CD4-positive, alpha-beta T cell (primary cell): Measurements from ENCODE around the gene FCGR3B. TPM values are rescaled to one million over a fixed set of nuclear protein-coding genes. Genes with fewer than 3 reads are reported as not detected.
"Not testable (repeated sequence)": the region's sequence is repeated elsewhere in the genome, so short reads cannot be mapped to it uniquely, and the experiment has no call there.

Experiments used
- ATAC-seq: fragments of 200-7000 bp; cut with Tn5 transposase; one replicate; pipeline ENCODE4 v1.10.0; 2022; ENCODE audit warnings: mild to moderate bottlenecking; ENCODE audit not compliant: poor library complexity
- CTCF ChIA-PET: fragments of 350-600 bp; sonication (Branson Sonifier 250); formaldehyde crosslinking; loops from one replicate; lab custom pipeline; 2021; ENCODE audit warnings: antibody characterized with exemption, inconsistent platforms; lab: Charles Lee
- POLR2A ChIA-PET: fragments of 350-600 bp; sonication (Branson Sonifier 250); formaldehyde crosslinking; loops from one replicate; lab custom pipeline; 2021; ENCODE audit warnings: antibody characterized with exemption, inconsistent platforms; lab: Charles Lee
- DNase-seq, 14 experiments: peaks; one replicate each; pipeline ENCODE4 v3.0.0-alpha.2; 2013 to 2020; ENCODE audit warnings: mixed read lengths in 2 of 14
- H3K27ac ChIP-seq, 2 donors: one replicate each; pipeline versions ENCODE4 v1.5.1 to v1.7.0; 2013; ENCODE audit warnings: low read length in 2 of 2, low read depth in 1 of 2, mild to moderate bottlenecking in 1 of 2
- H3K27me3 ChIP-seq, 2 experiments: 1 replicate in 1 of 2; 2 replicates in 1 of 2; pipeline versions ENCODE4 v1.6.1 to v1.7.0; 2013; ENCODE audit warnings: low read length in 2 of 2, control low read depth in 1 of 2, mild to moderate bottlenecking in 1 of 2, moderate library complexity in 1 of 2; ENCODE audit not compliant: insufficient read depth in 2 of 2, control insufficient read depth in 1 of 2
- H3K36me3 ChIP-seq: one replicate; pipeline ENCODE4 v1.6.1; 2013; ENCODE audit warnings: low read length, control low read depth; ENCODE audit not compliant: insufficient read depth
- H3K4me1 ChIP-seq: one replicate; pipeline ENCODE4 v1.6.1; 2013; ENCODE audit warnings: low read length, control low read depth; ENCODE audit not compliant: insufficient read depth
- H3K4me3 ChIP-seq: one replicate; pipeline ENCODE4 v1.5.1; 2013; ENCODE audit warnings: mild to moderate bottlenecking, low read length, moderate library complexity
- H3K9me3 ChIP-seq, 2 experiments: 1 replicate in 1 of 2; 2 replicates in 1 of 2; pipeline versions ENCODE4 v1.6.1 to v1.7.0; 2013; ENCODE audit warnings: low read length in 2 of 2, mild to moderate bottlenecking in 2 of 2, control low read depth in 1 of 2, moderate library complexity in 1 of 2; ENCODE audit not compliant: control insufficient read depth in 1 of 2, insufficient read depth in 1 of 2
- H3K27ac Mint-ChIP-seq: one replicate; pipeline ENCODE4 v1.8.0; 2020; ENCODE audit warnings: mixed read lengths
- H3K27me3 Mint-ChIP-seq: one replicate; pipeline ENCODE4 v1.8.0; 2021; ENCODE audit warnings: mixed read lengths
- H3K36me3 Mint-ChIP-seq: one replicate; pipeline ENCODE4 v1.8.0; 2021; ENCODE audit warnings: low read depth, mixed read lengths
- H3K4me1 Mint-ChIP-seq: one replicate; pipeline ENCODE4 v1.8.0; 2021; ENCODE audit warnings: low read depth, mixed read lengths
- H3K4me3 Mint-ChIP-seq: one replicate; pipeline ENCODE4 v1.8.0; 2020; ENCODE audit warnings: mild to moderate bottlenecking, mixed read lengths
- H3K9me3 Mint-ChIP-seq: one replicate; pipeline ENCODE4 v1.8.0; 2020; ENCODE audit warnings: mixed read lengths
- intact Hi-C, 2 experiments: fragments of 100-400 bp; cut with DNase I in 1 of 2; cut with micrococcal nuclease in 1 of 2; formaldehyde crosslinking; loops; one replicate each; pipeline versions ENCODE4 v1.15.1 to v1.9.0; 2023 to 2025; cut with DNase I, micrococcal nuclease
- total RNA-seq, 174 experiments: library from RNA in 2 of 174; stranded (reverse) in 2 of 174; gene quantifications; one replicate each; pipeline ENCODE4 v1.2.3 and lab custom pipeline; 2021 to 2026

Gene FCGR3B
- total RNA-seq, 2 experiments from 2014 or later: not detected

DNA sequence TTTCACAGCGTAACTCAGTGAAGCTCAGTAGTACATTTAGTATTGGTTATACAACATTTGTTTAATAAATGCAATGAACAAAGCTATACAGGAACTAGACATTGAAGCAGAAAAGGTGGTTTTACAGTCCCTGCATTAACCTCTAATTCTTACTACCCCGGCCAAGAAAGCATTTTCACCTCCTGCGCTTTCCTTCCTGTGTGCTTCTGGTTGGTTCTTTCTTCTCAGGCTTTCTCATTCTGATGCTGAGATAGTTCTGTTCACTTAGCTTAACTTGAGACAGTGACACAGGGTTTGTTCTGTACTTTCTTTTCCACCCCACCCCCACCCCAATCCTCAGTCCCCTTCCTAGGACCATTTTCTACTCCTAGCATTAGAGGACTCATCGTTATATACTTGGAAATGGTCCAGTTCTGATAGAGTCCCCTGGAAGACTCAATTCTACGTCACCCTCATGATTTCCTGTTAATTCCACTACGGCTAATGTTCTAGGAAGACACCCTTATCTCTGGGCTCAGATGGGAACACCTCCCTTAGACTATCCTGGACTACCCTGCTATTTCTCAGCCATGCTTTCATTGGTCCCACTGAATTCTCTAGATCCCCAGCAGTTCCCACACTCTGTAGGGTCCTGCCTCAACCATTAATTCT, 7.5 kb downstream of the FCGR3B start:
- peaks cover 29% of the 10 kb centered on the region for H3K4me1 ChIP-seq
- peak; percentile 30 for ATAC-seq
- Mint-ChIP-seq H3K4me3 (peak overlapping the region; percentile 40), H3K4me1 (peaks cover 44% of the 10 kb centered on the region), H3K36me3 (peaks cover 13% of the 10 kb centered on the region), H3K27ac (peak overlapping the region; percentile 77), H3K27me3 (peaks cover 15% of the 10 kb centered on the region)
- H3K27me3 ChIP-seq, H3K9me3 ChIP-seq, H3K36me3 ChIP-seq, H3K9me3 Mint-ChIP-seq, H3K4me3 ChIP-seq, H3K27ac ChIP-seq, CTCF ChIA-PET: not testable (repeated sequence)
- POLR2A ChIA-PET: interaction anchor here (0.7 to 0.8 kb wide), 2 partner anchors 84 to 106 kb away, joined by 3 read pairs; no protein-coding TSS in a partner anchor
- intact Hi-C loops: loop anchor here in 1 of 2 experiments (5.0 kb wide), 1 partner anchor 91 kb away; no protein-coding TSS in a partner anchor
- DNase-seq: peak in 3 of 14 experiments; percentile 38 to 53 (median 44)

DNA sequence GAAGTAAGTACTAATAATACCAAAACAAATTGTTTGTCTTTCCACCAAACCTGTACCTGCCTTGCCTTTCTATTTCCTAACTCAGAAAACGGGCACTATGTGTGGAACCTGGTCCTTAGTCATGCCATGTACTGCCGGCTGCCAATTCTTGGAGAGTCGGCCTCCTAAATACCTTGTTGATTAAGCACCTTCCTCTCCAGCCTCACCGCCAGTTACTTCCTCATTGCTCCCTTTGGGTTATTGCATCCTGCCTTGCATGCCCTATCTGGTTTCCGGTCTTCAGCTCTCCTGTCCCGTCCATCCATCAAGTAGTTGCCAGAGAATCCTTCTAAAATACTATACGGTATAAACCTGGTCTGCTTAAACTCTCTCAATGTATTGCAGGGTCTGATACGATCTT, 8.9 kb downstream of the FCGR3B start:
- Mint-ChIP-seq H3K36me3 (peaks cover 13% of the 10 kb centered on the region), H3K27me3 (peaks cover 15% of the 10 kb centered on the region), H3K4me1 (peaks cover 44% of the 10 kb centered on the region), H3K4me3 (peak overlapping the region; percentile 91), H3K27ac (peak overlapping the region; percentile 88)
- POLR2A ChIA-PET: interaction anchor here (1.4 kb wide), 1 partner anchor 104 kb away, joined by 5 read pairs; no protein-coding TSS in a partner anchor
- H3K36me3 ChIP-seq, H3K27me3 ChIP-seq, H3K9me3 ChIP-seq, H3K9me3 Mint-ChIP-seq, ATAC-seq: not testable (repeated sequence)
- peak in 4 of 14 experiments; percentile 5 to 54 (median 37) for DNase-seq
- H3K4me3 ChIP-seq: peak overlapping the region; percentile 58
- intact Hi-C loops: loop anchor here in 1 of 2 experiments (5.0 kb wide), 1 partner anchor 90 kb away; no protein-coding TSS in a partner anchor
- peaks cover 29% of the 10 kb centered on the region for H3K4me1 ChIP-seq
- peak overlapping the region in 1 of 2 donors; percentile 69 for H3K27ac ChIP-seq
- CTCF ChIA-PET: interaction anchor here (0.8 kb wide), 1 partner anchor 127 kb away, joined by 3 read pairs; the partner anchor contains the start of gene DUSP12

DNA sequence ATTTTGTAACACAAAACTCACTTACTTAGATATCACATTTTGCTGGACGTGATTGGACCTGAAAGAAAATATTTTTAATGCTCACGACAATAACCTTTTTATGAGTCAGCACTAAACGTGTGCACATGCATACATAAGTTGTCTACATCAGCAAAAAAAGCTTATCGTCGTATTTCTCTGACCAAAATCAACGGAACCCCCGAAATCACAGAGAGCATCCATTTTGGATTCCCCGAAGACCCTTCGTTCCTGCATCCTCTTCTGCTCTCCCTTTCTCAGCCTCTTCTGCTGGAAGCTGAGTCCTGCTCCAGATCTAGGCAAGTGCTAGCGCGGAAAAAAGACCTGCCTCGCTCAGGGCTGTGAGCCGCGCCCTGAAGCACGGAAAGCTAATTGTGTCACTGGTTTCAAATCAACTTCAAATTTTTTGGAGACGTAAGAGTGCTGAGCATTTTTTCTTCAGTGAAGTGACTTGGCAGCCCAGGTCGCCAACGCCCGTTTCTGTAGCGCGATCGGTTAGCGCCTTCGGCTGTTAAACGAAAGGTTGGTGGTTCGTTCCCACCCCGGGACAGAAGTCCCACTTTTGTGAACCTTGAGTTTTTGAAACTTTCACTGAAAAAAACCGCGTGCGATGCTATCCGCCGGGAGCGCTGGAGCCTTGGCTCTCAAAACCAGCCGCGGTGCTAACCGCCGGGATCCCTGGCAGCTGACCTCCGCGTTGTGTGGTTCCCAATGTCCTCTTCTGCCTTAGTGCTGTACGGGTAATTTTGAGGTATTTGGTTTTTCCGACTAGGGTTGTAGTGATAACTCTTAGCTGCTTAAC, 9.6 kb downstream of the FCGR3B start:
- ChIA-PET POLR2A (interaction anchor here (0.9 to 1.4 kb wide), 3 partner anchors 9 to 134 kb away, joined by 3 to 5 read pairs (median 4); no protein-coding TSS in a partner anchor), CTCF (interaction anchor here (0.8 to 1.4 kb wide), 2 partner anchors 27 to 128 kb away, joined by 3 read pairs; partner anchors contain the start of gene DUSP12)
- peaks cover 25% of the 10 kb centered on the region for H3K4me1 ChIP-seq
- DNase-seq (peak; percentile 45 to 91 (median 76)), ATAC-seq (peak; percentile 78)
- peaks cover 13% of the 10 kb centered on the region for H3K36me3 Mint-ChIP-seq
- peaks cover 38% of the 10 kb centered on the region for H3K4me1 Mint-ChIP-seq
- H3K4me3 Mint-ChIP-seq: peak overlapping the region; percentile 91
- H3K36me3 ChIP-seq, H3K9me3 ChIP-seq, H3K9me3 Mint-ChIP-seq, H3K27me3 ChIP-seq: not testable (repeated sequence)
- peak overlapping the region; percentile 58 for H3K4me3 ChIP-seq
- intact Hi-C loops: loop anchor here in 1 of 2 experiments (5.0 kb wide), 1 partner anchor 89 kb away; no protein-coding TSS in a partner anchor
- H3K27ac ChIP-seq: peak overlapping the region in 1 of 2 donors; percentile 69
- peaks cover 15% of the 10 kb centered on the region for H3K27me3 Mint-ChIP-seq
- H3K27ac Mint-ChIP-seq: peak overlapping the region; percentile 88

DNA sequence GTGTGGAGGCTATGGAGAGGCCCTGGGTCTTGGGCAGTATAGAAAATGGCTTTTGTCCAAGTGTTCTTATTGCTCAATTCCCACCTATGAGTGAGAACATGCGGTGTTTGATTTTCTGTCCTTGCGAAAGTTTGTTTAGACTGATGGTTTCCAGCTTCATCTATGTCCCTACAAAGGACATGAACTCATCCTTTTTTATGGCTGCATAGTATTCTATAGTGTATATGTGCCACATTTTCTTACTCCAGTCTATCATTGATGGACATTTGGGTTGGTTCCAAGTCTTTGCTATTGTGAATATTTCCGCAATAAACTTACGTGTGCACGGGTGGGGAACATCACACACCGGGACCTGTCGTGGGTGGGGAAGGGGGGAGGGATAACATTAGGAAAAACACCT, 10.6 kb downstream of the FCGR3B start:
- H3K27me3 ChIP-seq, H3K9me3 Mint-ChIP-seq, H3K4me3 ChIP-seq, H3K36me3 ChIP-seq, H3K9me3 ChIP-seq, H3K27ac ChIP-seq, ATAC-seq, DNase-seq: not testable (repeated sequence)
- intact Hi-C loops: loop anchor here in 1 of 2 experiments (5.0 kb wide), 1 partner anchor 88 kb away; no protein-coding TSS in a partner anchor
- CTCF ChIA-PET: interaction anchor here (1.4 kb wide), 1 partner anchor 28 kb away, joined by 3 read pairs; no protein-coding TSS in a partner anchor
- peaks cover 13% of the 10 kb centered on the region for H3K36me3 Mint-ChIP-seq
- POLR2A ChIA-PET: interaction anchor here (1.3 kb wide), 1 partner anchor 8 kb away, joined by 4 read pairs; no protein-coding TSS in a partner anchor
- H3K27me3 Mint-ChIP-seq: peaks cover 15% of the 10 kb centered on the region
- H3K4me1 Mint-ChIP-seq: peaks cover 38% of the 10 kb centered on the region
- peak overlapping the region; percentile 77 for H3K4me3 Mint-ChIP-seq
- peaks cover 21% of the 10 kb centered on the region for H3K4me1 ChIP-seq
- H3K27ac Mint-ChIP-seq: peak overlapping the region; percentile 88

DNA sequence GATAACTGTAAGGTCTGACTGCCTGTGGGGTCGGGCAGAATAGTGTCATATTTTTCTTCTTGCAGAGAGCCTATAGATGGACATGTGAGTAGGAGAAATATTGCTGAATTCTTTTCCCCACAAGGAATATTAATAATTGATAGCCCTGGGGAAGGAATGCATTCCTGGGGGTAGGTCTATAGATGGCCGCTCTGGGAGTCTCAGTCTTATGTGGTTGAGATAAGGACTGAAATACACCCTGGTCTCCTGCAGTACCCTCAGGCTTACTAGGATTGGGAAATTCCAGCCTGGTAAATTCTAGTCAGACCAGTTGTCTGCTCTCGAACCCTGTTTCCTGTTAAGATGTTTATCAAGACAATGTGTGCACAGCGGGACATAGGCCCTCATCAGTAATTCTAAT, 12.5 kb downstream of the FCGR3B start:
- H3K27me3 ChIP-seq, H3K27ac Mint-ChIP-seq, intact Hi-C loops, CTCF ChIA-PET, ATAC-seq, H3K4me3 ChIP-seq, H3K9me3 ChIP-seq, H3K9me3 Mint-ChIP-seq, H3K36me3 ChIP-seq, H3K4me3 Mint-ChIP-seq, H3K27ac ChIP-seq, DNase-seq, POLR2A ChIA-PET: not testable (repeated sequence)
- peaks cover 13% of the 10 kb centered on the region for H3K36me3 Mint-ChIP-seq
- peaks cover 15% of the 10 kb centered on the region for H3K27me3 Mint-ChIP-seq
- H3K4me1 ChIP-seq: peaks cover 12% of the 10 kb centered on the region
- peaks cover 28% of the 10 kb centered on the region for H3K4me1 Mint-ChIP-seq

DNA sequence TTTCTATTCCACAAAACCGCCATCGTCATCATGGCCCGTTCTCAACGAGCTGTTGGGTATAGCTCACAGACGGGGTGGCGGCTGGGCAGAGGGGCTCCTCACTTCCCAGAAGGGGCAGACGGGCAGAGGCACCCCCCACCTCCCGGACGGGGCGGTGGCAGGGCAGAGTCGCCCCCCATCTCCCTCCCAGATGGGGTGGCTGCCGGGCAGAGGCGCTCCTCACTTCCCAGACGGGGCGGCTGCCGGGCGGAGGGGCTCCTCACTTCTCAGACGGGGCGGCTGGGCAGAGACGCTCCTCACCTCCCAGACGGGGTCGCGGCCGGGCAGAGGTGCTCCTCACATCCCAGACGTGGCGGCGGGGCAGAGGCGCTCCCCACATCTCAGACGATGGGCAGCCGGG, 14.6 kb downstream of the FCGR3B start:
- H3K4me1 ChIP-seq, H3K27me3 ChIP-seq, H3K27ac ChIP-seq, CTCF ChIA-PET, H3K9me3 Mint-ChIP-seq, ATAC-seq, H3K9me3 ChIP-seq, H3K27ac Mint-ChIP-seq, DNase-seq, H3K4me3 ChIP-seq, H3K4me3 Mint-ChIP-seq, POLR2A ChIA-PET, intact Hi-C loops, H3K36me3 ChIP-seq: not testable (repeated sequence)
- peaks cover 14% of the 10 kb centered on the region for H3K36me3 Mint-ChIP-seq
- peaks cover 21% of the 10 kb centered on the region for H3K27me3 Mint-ChIP-seq
- peaks cover 31% of the 10 kb centered on the region for H3K4me1 Mint-ChIP-seq
